Activated CD4-positive, alpha-beta T cell treated with anti-CD3 and anti-CD28 coated beads for 24 hours (primary cell): ENCODE data around the gene APOBEC3C.
"Not testable (repeated sequence)": the region's sequence is repeated elsewhere in the genome, so short reads cannot be mapped to it uniquely, and the experiment has no call there.

ENCODE experiments used
- DNase-seq, 2 donors: peaks; one replicate each; pipeline ENCODE4 v3.0.0-alpha.2; 2020; ENCODE audit warnings: low read depth in 2 of 2

The APOBEC3C gene

DNA sequence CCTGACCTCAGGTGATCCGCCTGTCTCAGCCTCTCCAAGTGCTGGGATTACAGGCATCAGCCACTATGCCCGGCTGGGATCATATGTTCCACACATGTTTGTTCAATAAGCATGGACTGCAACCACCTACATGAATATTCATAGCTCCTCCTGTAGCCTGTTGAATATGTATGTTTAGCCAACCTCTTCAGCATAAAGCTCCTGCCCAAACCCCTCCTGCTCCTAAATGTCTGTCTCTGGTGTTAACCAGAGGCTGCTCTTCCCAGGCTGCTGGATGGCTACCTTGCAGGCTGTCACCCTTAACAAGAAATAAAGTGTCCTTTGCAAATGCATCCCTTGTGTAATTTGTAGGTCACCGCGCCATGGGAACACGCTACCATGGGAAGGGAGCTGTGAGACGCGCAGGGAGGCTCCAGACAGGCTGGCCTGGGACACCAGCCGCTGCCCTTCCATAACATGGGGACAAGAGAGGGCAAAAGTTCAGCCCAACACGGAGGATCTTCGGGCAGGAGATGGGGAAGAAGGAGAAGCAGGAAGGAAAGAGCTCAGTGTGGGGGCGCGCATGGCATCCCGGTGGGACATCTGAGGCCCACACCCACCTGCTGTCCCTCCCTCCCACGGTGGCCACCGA lies 6.1 kb downstream of the APOBEC3C start:
- not testable (repeated sequence) for DNase-seq

GRCh38 chr22:39021552-39022250 lies 7.6 kb downstream of the APOBEC3C start:
- DNase-seq: no peak

DNA sequence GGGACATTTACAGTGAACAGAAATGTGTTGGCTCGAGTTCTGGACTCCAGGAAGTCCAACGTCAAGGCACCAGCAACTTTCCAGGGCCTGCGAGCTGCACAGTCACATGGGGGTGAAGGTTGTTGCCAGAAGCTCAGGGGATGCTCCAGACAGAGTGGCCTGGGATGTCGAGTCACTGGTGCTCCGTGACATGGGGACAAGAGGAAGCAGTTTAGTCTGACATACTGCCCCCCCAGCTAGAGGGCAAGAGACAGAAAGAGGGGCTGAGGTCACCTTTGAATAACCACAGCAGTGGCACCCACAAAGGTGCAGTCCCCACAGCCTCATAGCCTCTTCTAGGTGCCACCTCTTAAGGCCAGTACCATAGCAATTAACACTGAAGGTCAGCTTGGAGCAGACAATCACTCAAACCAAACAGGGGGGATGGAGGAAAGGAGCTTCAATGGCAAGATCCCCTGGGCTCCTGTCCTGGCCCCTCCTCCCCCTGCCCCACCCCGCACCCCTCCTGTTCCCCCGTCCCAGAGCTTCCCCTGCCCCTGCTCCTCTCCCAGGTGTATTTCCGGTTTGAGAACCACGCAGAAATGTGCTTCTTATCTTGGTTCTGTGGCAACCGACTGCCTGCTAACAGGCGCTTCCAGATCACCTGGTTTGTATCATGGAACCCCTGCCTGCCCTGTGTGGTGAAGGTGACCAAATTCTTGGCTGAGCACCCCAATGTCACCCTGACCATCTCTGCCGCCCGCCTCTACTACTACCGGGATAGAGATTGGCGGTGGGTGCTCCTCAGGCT lies 10.7 kb downstream of the APOBEC3C start:
- DNase-seq: no peak

- DNase-seq: no peak
Observed at GRCh38 chr22:39026509-39027150, 12.6 kb downstream of the APOBEC3C start.

- DNase-seq: no peak
Observed at GRCh38 chr22:39027717-39028116, 13.7 kb downstream of the APOBEC3C start.

DNA sequence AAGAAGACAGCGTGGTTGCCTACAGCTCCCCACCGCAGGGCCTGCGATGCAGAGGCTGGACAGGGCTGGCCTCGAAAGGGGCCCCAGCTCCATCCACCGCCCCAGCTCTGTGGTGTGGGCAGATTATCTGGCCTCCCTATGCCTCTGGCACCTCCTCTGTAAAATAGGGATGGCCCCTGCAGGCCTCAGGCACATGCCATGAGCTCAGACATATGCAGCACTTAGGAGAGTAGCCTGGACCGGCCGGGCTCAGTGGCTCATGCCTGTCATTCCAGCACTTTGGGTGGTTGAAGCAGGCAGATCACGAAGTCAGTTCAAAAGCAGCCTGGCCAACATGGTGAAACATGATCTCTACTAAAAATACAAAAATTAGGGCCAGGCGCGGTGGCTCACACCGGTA lies 14.2 kb downstream of the APOBEC3C start:
- no peak for DNase-seq

GRCh38 chr22:39029227-39029626 lies 15.2 kb downstream of the APOBEC3C start:
- no peak for DNase-seq

DNA sequence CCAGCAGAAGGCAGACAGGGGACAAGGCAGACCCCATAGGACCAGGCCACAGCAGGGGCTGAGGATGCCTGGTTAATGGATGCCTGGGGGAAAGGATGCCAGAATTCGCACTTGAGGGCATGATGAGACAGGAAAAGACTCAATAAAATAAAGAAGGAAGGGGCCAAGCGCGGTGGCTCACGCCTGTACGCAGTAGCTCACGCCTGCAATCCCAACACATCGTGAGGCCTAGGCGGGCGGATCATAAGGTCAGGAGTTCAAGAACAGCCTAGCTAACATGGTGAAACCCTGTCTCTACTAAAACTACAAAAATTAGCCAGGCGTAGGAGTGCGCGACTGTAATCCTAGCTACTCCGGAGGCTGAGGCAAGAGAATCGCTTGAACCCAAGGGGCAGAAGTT lies 16.6 kb downstream of the APOBEC3C start:
- no peak for DNase-seq

DNA sequence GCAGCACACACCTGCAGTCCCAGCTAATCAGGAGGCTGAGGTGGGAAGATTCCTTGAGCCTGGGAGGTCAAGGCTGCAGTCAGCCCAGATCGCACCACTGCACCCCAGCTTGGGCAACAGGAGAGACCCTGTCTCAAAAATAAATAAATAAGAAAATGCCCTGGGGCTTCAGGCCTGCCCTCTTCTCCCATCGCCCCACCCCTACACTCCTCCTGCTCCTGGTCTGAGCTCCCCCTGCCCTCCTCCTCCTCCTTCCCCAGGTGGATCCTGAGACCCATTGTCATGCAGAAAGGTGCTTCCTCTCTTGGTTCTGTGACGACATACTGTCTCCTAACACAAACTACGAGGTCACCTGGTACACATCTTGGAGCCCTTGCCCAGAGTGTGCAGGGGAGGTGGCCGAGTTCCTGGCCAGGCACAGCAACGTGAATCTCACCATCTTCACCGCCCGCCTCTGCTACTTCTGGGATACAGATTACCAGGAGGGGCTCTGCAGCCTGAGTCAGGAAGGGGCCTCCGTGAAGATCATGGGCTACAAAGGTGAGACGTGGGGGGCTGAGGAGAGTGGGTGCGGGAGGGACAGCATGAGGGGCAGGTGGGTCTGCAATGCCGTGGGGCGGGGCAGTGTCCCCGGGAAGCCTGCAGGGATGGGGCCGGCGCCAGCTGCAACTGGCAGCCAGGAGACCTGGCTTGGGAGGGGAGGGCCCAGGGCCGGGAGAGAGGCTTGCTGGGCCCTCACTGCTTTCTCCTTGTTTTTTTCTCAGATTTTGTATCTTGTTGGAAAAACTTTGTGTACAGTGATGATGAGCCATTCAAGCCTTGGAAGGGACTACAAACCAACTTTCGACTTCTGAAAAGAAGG lies 17.6 kb downstream of the APOBEC3C start:
- DNase-seq: not testable (repeated sequence)

DNA sequence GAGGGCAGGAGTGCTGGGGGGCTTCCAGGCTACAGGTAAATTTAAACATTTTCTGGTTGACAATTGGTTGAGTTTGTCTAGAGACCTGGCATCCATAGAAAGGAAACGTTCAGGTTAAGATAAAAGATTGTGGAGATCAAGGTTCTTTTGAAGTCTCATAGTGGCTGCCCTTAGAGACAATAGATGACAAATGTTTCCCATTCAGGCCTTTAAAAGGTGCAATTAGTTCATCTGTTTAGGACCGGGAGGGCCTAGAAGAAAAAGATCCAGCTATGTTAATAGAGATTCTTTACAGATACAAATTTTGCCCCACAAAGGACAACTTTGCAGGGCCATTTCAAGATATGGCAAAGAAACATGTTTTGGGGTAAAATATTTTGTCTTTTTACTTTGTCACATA lies 23.0 kb downstream of the APOBEC3C start:
- DNase-seq: not testable (repeated sequence)

- no peak for DNase-seq
Observed at GRCh38 chr22:39039306-39040126, 25.5 kb downstream of the APOBEC3C start.

- DNase-seq: not testable (repeated sequence)
Observed at GRCh38 chr22:39040155-39040537, 26.1 kb downstream of the APOBEC3C start.

DNA sequence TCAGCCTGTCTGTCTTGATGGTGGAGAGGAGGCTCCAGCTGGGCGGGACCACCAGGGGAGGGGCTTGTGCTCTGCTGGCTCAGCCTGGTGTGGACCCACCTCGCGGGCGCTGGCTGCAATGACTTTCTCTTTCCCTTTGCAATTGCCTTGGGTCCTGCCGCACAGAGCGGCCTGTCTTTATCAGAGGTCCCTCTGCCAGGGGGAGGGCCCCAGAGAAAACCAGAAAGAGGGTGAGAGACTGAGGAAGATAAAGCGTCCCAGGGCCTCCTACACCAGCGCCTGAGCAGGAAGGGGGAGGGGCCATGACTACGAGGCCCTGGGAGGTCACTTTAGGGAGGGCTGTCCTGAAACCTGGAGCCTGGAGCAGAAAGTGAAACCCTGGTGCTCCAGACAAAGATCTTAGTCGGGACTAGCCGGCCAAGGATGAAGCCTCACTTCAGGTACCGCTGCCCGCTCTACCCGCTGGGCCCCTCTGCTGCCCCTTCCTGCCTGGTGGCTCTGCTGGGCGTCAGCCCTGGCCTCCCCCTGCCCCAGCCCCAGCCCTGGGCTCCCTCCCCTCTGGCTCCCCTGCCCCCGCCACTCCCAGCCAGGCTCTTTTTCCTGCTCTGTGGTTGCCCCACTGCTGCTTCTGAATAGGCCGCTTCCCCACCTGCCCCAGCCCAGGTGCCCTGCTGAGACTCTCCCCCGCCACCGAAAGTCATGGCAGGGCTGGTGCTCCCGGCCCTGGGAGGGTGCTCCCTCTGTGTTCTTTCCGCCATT lies 26.7 kb downstream of the APOBEC3C start, which contains the start of gene APOBEC3F:
APOBEC3F (plus strand) TSS at position 327 of the 759 bp plus-strand sequence; CDS start at position 424, 97 bp downstream.
- DNase-seq: peak in 1 of 2 donors; percentile 43

DNA sequence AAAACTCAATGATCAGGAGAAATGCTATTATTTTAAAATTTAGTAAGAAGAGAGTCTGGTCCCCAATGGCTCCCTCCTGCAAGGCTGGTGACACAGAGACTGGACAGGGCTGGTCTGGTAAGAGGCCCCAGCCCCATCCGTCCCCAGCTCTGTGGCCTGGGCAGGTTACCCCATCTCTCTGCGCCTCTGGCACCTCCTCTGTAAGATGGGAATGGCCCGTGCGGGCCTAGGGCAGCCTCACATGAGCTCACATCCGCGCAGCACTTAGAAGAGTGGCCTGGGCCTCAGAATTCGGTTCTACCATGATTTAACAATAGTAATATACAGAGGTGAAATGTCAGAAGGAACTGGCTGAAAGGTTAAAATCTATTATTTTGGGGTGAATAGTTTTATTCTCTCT lies 27.9 kb downstream of the APOBEC3C start:
- DNase-seq: no peak

DNA sequence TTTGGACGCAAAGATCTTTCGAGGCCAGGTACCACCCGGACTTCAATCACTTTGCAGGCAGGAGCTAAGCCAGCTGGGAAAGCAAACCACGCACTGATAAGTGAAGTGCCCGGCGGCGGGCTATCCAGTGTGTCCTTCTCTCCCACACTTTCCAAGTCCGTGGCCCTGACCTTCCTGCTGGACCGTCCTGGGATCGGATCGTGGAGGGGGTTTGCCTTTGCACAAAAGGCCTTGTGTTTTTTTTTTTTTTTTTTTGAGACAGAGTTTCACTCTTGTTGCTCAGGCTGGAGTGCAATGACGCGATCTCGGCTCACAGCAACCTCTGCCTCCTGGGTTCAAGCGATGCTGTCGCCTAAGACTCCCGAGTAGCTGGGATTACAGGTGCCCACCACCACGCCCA lies 29.0 kb downstream of the APOBEC3C start:
- not testable (repeated sequence) for DNase-seq

DNA sequence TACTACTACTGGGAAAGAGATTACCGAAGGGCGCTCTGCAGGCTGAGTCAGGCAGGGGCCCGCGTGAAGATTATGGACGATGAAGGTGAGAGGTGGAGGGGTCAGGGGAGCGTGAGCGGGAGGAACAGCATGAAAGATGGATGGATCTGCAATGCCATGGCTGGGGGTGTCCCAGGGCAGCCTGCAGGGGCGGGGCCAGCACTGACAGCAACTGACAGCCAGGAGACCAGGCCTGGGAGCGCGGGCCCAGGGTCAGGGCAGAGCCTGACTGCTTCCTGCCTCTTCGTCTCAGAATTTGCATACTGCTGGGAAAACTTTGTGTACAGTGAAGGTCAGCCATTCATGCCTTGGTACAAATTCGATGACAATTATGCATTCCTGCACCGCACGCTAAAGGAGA lies 31.1 kb downstream of the APOBEC3C start:
- not testable (repeated sequence) for DNase-seq

- DNase-seq: not testable (repeated sequence)
Observed at GRCh38 chr22:39049486-39049885, 35.4 kb downstream of the APOBEC3C start.

DNA sequence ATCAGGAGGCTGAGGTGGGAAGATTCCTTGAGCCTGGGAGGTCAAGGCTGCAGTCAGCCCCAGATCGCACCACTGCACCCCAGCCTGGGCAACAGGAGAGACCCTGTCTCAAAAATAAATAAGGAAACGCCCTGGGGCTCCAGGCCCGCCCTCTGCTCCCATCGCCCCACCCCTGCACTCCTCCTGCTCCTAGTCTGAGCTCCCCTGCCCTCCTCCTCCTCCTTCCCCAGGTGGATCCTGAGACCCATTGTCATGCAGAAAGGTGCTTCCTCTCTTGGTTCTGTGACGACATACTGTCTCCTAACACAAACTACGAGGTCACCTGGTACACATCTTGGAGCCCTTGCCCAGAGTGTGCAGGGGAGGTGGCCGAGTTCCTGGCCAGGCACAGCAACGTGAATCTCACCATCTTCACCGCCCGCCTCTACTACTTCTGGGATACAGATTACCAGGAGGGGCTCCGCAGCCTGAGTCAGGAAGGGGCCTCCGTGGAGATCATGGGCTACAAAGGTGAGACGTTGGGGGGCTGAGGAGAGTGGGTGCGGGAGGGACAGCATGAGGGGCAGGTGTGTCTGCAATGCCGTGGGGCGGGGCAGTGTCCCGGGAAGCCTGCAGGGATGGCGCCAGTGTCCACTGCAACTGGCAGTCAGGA lies 37.9 kb downstream of the APOBEC3C start:
- not testable (repeated sequence) for DNase-seq

- DNase-seq: no peak
Observed at GRCh38 chr22:39055658-39056057, 41.6 kb downstream of the APOBEC3C start.
